ENCODE measurements around the gene MBNL1. TPM values are rescaled to one million over a fixed set of nuclear protein-coding genes. Genes with fewer than 3 reads are reported as not detected.
"Not testable (repeated sequence)": the region's sequence is repeated elsewhere in the genome, so short reads cannot be mapped to it uniquely, and the experiment has no call there.

The MBNL1 gene
- total RNA-seq, 1 experiment from 2014 or later, result 163 TPM

- no peak for DNase-seq (ENCODE audit: low spot score)
Observed at GRCh38 chr3:152319831-152320617, 51.3 kb downstream of the MBNL1 start.

- DNase-seq (ENCODE audit: low spot score), result no peak
Observed at GRCh38 chr3:152321200-152321954, 52.6 kb downstream of the MBNL1 start.

GRCh38 chr3:152321955-152322377, 53.2 kb downstream of the MBNL1 start:
- no peak for DNase-seq (ENCODE audit: low spot score)

GRCh38 chr3:152322756-152323155, 54.0 kb downstream of the MBNL1 start:
- no peak for DNase-seq (ENCODE audit: low spot score)

- DNase-seq (ENCODE audit: low spot score), result no peak
Observed at GRCh38 chr3:152323834-152324233, 55.1 kb downstream of the MBNL1 start.

- no peak for DNase-seq (ENCODE audit: low spot score)
Observed at GRCh38 chr3:152325136-152325535, 56.4 kb downstream of the MBNL1 start.

GRCh38 chr3:152327203-152327602, 58.5 kb downstream of the MBNL1 start:
- no peak for DNase-seq (ENCODE audit: low spot score)

- DNase-seq (ENCODE audit: low spot score), result peak; percentile 58
Observed at GRCh38 chr3:152328841-152329240, 60.1 kb downstream of the MBNL1 start.

- DNase-seq (ENCODE audit: low spot score), result no peak
Observed at GRCh38 chr3:152330559-152330958, 61.8 kb downstream of the MBNL1 start.

- DNase-seq (ENCODE audit: low spot score), result no peak
Observed at GRCh38 chr3:152331018-152331541, 62.4 kb downstream of the MBNL1 start.

GRCh38 chr3:152331998-152332397, 63.3 kb downstream of the MBNL1 start:
- DNase-seq (ENCODE audit: low spot score), result no peak

- DNase-seq (ENCODE audit: low spot score), result no peak
Observed at GRCh38 chr3:152333928-152334327, 65.2 kb downstream of the MBNL1 start.

- DNase-seq (ENCODE audit: low spot score), result no peak
Observed at GRCh38 chr3:152334761-152335160, 66.0 kb downstream of the MBNL1 start.

GRCh38 chr3:152335273-152335672, 66.5 kb downstream of the MBNL1 start:
- DNase-seq (ENCODE audit: low spot score), result no peak

GRCh38 chr3:152337337-152337736, 68.6 kb downstream of the MBNL1 start:
- DNase-seq (ENCODE audit: low spot score), result not testable (repeated sequence)

GRCh38 chr3:152338159-152338720, 69.5 kb downstream of the MBNL1 start:
- DNase-seq (ENCODE audit: low spot score), result no peak

- DNase-seq (ENCODE audit: low spot score), result no peak
Observed at GRCh38 chr3:152339881-152340505, 71.3 kb downstream of the MBNL1 start.

- no peak for DNase-seq (ENCODE audit: low spot score)
Observed at GRCh38 chr3:152345233-152345632, 76.5 kb downstream of the MBNL1 start.

- no peak for DNase-seq (ENCODE audit: low spot score)
Observed at GRCh38 chr3:152346058-152346457, 77.3 kb downstream of the MBNL1 start.

- DNase-seq (ENCODE audit: low spot score), result no peak
Observed at GRCh38 chr3:152346740-152347139, 78.0 kb downstream of the MBNL1 start.

GRCh38 chr3:152348436-152349177, 79.9 kb downstream of the MBNL1 start:
- DNase-seq (ENCODE audit: low spot score), result no peak
